KOPT-K1 (cell line): ENCODE data around the gene GNA14.
"Not testable (repeated sequence)": the region's sequence is repeated elsewhere in the genome, so short reads cannot be mapped to it uniquely, and the experiment has no call there.

ENCODE experiments used
- H3K27ac ChIP-seq: fragments of 200-600 bp; sonication (generic); 2 replicates; pipeline ENCODE4 v1.5.1; 2016; ENCODE audit warnings: antibody characterized with exemption, mild to moderate bottlenecking, low read depth, low read length; ENCODE audit not compliant: poor library complexity, severe bottlenecking
- H3K36me3 ChIP-seq: fragments of 200-600 bp; sonication (generic); 2 replicates; pipeline ENCODE4 v1.5.1; 2017; ENCODE audit warnings: antibody characterized with exemption, mild to moderate bottlenecking, low read length, moderate library complexity; ENCODE audit not compliant: insufficient read depth
- H3K9me3 ChIP-seq: fragments of 200-600 bp; sonication (generic); 2 replicates; pipeline ENCODE4 v1.5.1; 2017; ENCODE audit warnings: antibody characterized with exemption, low read length, mild to moderate bottlenecking; ENCODE audit not compliant: insufficient read depth, poor library complexity, severe bottlenecking

GNA14 gene

DNA sequence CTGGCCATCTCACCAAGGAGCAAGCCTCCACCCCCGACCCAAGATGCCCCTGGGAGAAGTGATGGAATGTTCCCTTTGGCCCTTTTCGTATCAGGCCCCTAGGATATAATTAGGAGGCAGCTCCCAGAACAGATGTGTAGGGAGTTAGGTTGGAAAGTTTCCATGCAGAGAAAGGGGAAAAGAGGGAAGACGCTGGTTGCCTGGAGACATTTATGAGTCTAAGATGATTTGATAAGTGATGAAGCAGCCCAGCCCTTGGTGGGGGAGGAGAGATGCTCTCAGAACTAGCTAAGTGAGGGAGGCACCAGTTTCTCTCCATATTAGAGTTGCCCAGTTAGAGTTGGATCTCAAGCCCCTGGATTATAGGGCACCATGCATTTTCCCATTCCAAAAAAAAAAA is 137.5 kb downstream of the GNA14 start:
- Histone ChIP-seq H3K9me3 (no peaks in the 10 kb centered on the region), H3K27ac (no peak overlapping the region), H3K36me3 (no peaks in the 10 kb centered on the region)

GRCh38 chr9:77508396-77508795 is 139.7 kb downstream of the GNA14 start:
- H3K9me3 ChIP-seq, result no peaks in the 10 kb centered on the region
- no peak overlapping the region for H3K27ac ChIP-seq
- H3K36me3 ChIP-seq, result no peaks in the 10 kb centered on the region

GRCh38 chr9:77507212-77507961 is 140.7 kb downstream of the GNA14 start:
- Histone ChIP-seq H3K36me3 (no peaks in the 10 kb centered on the region), H3K9me3 (no peaks in the 10 kb centered on the region), H3K27ac (no peak overlapping the region)

DNA sequence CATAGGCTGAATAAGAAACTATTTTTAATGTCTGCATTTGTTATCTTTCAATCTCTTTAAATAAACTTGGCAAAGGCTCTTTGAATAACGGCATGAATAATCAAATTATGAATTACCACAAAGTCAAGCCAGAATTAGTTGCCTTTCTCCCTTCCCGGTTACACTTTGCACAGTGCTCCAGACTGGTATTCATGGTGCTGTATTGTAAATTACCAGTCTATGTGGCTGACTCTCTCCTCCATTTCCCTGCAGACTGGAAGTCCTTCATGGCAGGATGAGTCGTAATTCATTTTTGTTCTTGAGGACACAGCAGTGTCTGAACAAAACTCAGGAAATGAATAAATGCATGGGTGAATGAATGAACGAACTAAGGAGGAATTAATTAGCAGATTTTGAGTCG is 142.9 kb downstream of the GNA14 start:
- no peaks in the 10 kb centered on the region for H3K36me3 ChIP-seq
- H3K9me3 ChIP-seq, result no peaks in the 10 kb centered on the region
- no peak overlapping the region for H3K27ac ChIP-seq

DNA sequence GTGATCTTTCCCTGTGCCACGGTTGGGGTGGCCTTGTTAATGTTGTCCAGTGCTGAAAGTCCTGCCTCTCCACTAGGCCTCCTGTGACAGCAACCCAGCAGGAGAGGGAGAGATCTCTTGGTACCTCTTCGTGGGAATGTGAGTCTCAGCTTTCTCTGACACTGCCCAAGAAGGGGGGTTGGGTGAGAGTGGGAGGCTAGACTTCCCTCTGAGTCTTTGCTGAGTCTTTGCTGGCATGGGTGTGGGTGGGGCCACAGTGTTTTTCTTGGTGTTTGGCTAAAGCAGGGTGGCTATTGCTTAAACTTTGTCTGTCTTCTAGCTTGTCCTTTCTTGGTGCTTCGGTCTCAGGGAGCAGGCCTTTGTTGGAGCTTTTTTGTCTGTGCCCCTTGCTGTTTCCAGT is 145.6 kb downstream of the GNA14 start:
- no peak overlapping the region for H3K27ac ChIP-seq
- no peaks in the 10 kb centered on the region for H3K9me3 ChIP-seq
- no peaks in the 10 kb centered on the region for H3K36me3 ChIP-seq

GRCh38 chr9:77498891-77499290 is 149.2 kb downstream of the GNA14 start:
- no peak overlapping the region for H3K27ac ChIP-seq
- H3K36me3 ChIP-seq, result no peaks in the 10 kb centered on the region
- H3K9me3 ChIP-seq, result no peaks in the 10 kb centered on the region

- no peaks in the 10 kb centered on the region for H3K9me3 ChIP-seq
- no peak overlapping the region for H3K27ac ChIP-seq
- no peaks in the 10 kb centered on the region for H3K36me3 ChIP-seq
These were observed 150.6 kb downstream of the GNA14 start for GRCh38 chr9:77497322-77498198.

DNA sequence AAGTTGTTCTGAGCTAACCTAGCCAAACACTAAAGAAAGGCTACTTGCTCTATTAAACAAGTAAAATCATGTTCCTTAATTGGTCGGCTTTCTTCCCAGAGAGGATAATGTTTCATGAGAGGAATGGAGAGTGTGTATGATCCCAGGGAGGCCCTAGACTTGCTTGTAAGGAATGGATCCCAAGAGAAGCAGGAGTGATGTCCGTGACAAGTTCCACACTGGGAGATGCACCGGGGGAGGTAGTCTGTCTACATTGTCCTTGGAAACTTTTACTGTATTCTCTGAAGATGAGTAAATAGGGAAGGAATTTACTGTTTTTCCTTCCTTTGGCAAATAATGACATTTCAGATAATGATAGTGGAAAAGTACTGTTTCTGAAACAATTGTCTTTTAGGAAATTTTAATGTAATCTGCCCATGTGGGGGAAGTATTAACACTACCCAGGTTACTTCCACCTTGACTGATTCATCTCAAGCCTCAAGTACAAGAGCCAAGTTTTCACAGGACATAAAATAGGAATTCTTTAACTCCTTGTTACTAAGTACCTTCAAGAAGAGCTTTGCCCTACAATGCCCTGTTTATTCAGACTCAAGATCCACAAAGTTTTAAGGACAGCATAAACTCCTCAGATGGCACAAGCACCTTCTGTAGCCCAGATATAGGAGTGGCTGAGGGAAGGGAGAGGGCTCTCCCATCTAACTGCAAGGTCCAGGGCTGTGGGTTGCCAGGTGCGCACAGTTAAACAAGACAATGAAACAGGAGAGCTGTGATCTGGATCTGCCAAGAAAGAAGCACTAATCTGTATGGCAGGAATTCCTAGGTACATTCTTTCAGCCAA is 152.1 kb downstream of the GNA14 start:
- Histone ChIP-seq H3K27ac (no peak overlapping the region), H3K36me3 (no peaks in the 10 kb centered on the region), H3K9me3 (no peaks in the 10 kb centered on the region)

- H3K36me3 ChIP-seq, H3K9me3 ChIP-seq, H3K27ac ChIP-seq: not testable (repeated sequence)
These were observed 157.8 kb downstream of the GNA14 start for GRCh38 chr9:77490279-77490678.

GRCh38 chr9:77489405-77490163 is 158.5 kb downstream of the GNA14 start:
- H3K27ac ChIP-seq, result peak overlapping the region; percentile 38
- H3K9me3 ChIP-seq, H3K36me3 ChIP-seq: not testable (repeated sequence)

DNA sequence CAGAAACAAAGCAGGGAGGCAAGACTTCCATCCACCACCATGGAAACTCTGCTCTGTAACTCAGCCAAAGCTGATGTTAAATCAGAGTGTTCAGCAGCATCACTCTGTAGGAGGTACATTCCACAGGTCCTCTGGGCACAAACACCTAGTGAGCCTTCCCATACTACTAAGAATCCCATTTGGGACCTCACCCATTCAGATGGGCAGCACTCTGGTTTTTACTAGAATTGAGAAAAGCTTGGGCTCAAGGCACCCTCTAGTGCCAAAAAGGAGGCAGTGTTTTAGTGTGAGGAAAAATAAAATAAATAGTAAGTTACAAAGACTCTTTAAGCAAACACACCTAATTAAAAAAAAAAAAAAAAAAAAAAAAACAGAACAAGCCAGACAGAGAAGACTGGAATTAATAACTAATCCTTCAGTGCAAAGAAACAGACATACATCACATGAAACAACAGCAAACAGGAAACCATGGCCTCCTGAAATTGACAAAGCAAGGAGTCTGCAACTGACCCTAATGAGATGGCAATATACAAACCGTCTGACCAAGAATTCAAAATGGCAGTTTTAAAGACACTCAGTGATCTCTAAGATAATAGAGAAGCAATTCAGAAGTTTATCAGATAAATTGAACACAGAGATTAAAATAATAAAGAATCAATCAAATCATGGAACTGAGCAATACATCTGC is 159.5 kb downstream of the GNA14 start:
- Histone ChIP-seq H3K36me3 (no peaks in the 10 kb centered on the region), H3K9me3 (peaks cover 6% of the 10 kb centered on the region), H3K27ac (peak overlapping the region; percentile 38)

DNA sequence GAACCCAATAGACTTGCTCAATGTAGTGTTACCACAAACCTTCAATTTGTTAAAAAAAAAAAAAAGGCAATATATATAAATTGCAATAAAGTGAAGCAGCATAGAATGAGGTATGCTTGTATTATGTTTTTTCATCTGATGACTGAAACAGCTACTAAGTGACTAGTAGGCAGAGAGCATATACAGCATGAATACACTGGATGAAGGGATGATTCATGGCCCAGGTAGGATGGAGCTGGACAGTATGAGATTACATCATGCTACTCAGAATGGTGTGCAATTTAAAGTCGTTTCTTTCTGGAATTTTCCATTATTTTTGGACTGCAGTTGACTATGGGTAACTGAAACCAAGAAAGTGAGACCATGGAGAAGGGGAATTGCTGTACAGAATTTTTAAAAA is 161.2 kb downstream of the GNA14 start:
- H3K9me3 ChIP-seq, result peaks cover 6% of the 10 kb centered on the region
- H3K36me3 ChIP-seq, result no peaks in the 10 kb centered on the region
- H3K27ac ChIP-seq, result no peak overlapping the region

DNA sequence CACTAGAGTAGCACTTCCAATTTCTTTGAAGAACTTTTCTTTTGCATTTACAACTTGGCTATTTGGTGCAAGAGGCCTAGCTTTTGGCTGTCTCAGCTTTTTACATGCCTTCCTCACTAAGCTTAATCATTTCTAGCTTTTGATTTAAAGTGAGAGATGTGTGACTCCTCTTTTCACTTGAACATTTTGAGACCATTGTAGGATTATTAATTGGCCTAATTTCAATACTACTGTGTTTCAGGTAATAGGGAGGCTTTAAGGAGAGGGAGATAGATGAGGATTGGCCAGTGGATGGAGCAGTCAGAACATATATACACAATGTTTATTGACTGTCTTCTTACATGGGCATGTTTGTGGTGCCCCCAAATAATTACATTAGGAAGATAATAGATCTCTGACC is 161.7 kb downstream of the GNA14 start:
- H3K36me3 ChIP-seq, result no peaks in the 10 kb centered on the region
- H3K9me3 ChIP-seq, result peaks cover 6% of the 10 kb centered on the region
- H3K27ac ChIP-seq, result no peak overlapping the region
